GM21423 (cell line): ENCODE results near the gene ADARB2.

Experiments used
- ATAC-seq: cut with Tn5 transposase; IDR thresholded peaks from one replicate; pipeline ENCODE4 v1.9.1; 2021; ENCODE audit warnings: mild to moderate bottlenecking, moderate library complexity; ENCODE audit not compliant: unreplicated experiment

Gene ADARB2

GRCh38 chr10:1644191-1644711, 93.1 kb downstream of the ADARB2 start:
- ATAC-seq, result no peak

GRCh38 chr10:1643908-1644179, 93.5 kb downstream of the ADARB2 start:
- no peak for ATAC-seq

GRCh38 chr10:1643161-1643907, 94.0 kb downstream of the ADARB2 start:
- peak; percentile 69 for ATAC-seq

- no peak for ATAC-seq
Measured at GRCh38 chr10:1642600-1643160, 94.6 kb downstream of the ADARB2 start.

GRCh38 chr10:1641402-1641801, 95.9 kb downstream of the ADARB2 start:
- no peak for ATAC-seq

GRCh38 chr10:1638889-1639419, 98.4 kb downstream of the ADARB2 start:
- no peak for ATAC-seq

- ATAC-seq, result no peak
Measured at GRCh38 chr10:1635340-1635739, 102.0 kb downstream of the ADARB2 start.

GRCh38 chr10:1634239-1634638, 103.1 kb downstream of the ADARB2 start:
- no peak for ATAC-seq

- ATAC-seq, result no peak
Measured at GRCh38 chr10:1633783-1634182, 103.5 kb downstream of the ADARB2 start.

GRCh38 chr10:1632596-1632995, 104.7 kb downstream of the ADARB2 start:
- ATAC-seq, result no peak

GRCh38 chr10:1632141-1632540, 105.2 kb downstream of the ADARB2 start:
- no peak for ATAC-seq

GRCh38 chr10:1631282-1631681, 106.0 kb downstream of the ADARB2 start:
- ATAC-seq, result no peak

GRCh38 chr10:1630304-1630703, 107.0 kb downstream of the ADARB2 start:
- no peak for ATAC-seq

- ATAC-seq, result no peak
Measured at GRCh38 chr10:1629326-1630198, 107.8 kb downstream of the ADARB2 start.

GRCh38 chr10:1628757-1629156, 108.6 kb downstream of the ADARB2 start:
- no peak for ATAC-seq

- ATAC-seq, result no peak
Measured at GRCh38 chr10:1627945-1628344, 109.4 kb downstream of the ADARB2 start.

- ATAC-seq, result no peak
Measured at GRCh38 chr10:1626835-1627234, 110.5 kb downstream of the ADARB2 start.

- ATAC-seq, result no peak
Measured at GRCh38 chr10:1626410-1626809, 110.9 kb downstream of the ADARB2 start.

GRCh38 chr10:1625731-1626130, 111.6 kb downstream of the ADARB2 start:
- no peak for ATAC-seq

GRCh38 chr10:1625079-1625478, 112.2 kb downstream of the ADARB2 start:
- ATAC-seq, result no peak

GRCh38 chr10:1624240-1624639, 113.1 kb downstream of the ADARB2 start:
- no peak for ATAC-seq

- no peak for ATAC-seq
Measured at GRCh38 chr10:1620803-1621202, 116.5 kb downstream of the ADARB2 start.
